Kidney (tissue), 14 donors: ENCODE measurements around the gene PTPN2. TPM values are rescaled to one million over a fixed set of nuclear protein-coding genes. Genes with fewer than 3 reads are reported as not detected.
"Not testable (repeated sequence)": the region's sequence is repeated elsewhere in the genome, so short reads cannot be mapped to it uniquely, and the experiment has no call there.

Experiments used
- DNase-seq, 5 donors: peaks; one replicate each; pipeline ENCODE4 v3.0.0-alpha.2; 2013 to 2020
- FAIRE-seq: peaks from 2 replicates; lab custom pipeline; 2012; peaks lifted over from hg19 to GRCh38; lab: Jason Lieb, UNC
- H3K27ac ChIP-seq, 2 donors: one replicate each; pipeline ENCODE4 v1.7.0; 2013; ENCODE audit warnings: low read depth in 2 of 2, low read length in 2 of 2, inconsistent platforms in 1 of 2
- H3K27me3 ChIP-seq: one replicate; pipeline ENCODE4 v1.7.1; 2013; ENCODE audit warnings: low read length, inconsistent platforms; ENCODE audit not compliant: control insufficient read depth, insufficient read depth
- H3K36me3 ChIP-seq, 3 donors: one replicate each; pipeline versions ENCODE4 v1.7.0 to v1.7.1; 2013; ENCODE audit warnings: low read length in 3 of 3, control low read depth in 1 of 3, inconsistent platforms in 1 of 3; ENCODE audit not compliant: insufficient read depth in 3 of 3, control insufficient read depth in 2 of 3
- H3K4me1 ChIP-seq, 3 donors: one replicate each; pipeline versions ENCODE4 v1.7.0 to v1.7.1; 2013; ENCODE audit warnings: low read length in 3 of 3, inconsistent platforms in 1 of 3, low read depth in 1 of 3; ENCODE audit not compliant: control insufficient read depth in 2 of 3, insufficient read depth in 2 of 3
- H3K4me3 ChIP-seq, 3 donors: one replicate each; pipeline versions ENCODE4 v1.7.0 to v1.8.1; 2013; ENCODE audit warnings: low read length in 3 of 3, control low read depth in 1 of 3, inconsistent platforms in 1 of 3
- H3K9ac ChIP-seq, 3 donors: one replicate each; pipeline versions ENCODE4 v1.7.0 to v1.7.1; 2013; ENCODE audit warnings: low read length in 3 of 3, control low read depth in 1 of 3, inconsistent platforms in 1 of 3
- H3K9me3 ChIP-seq, 3 donors: one replicate each; pipeline versions ENCODE4 v1.7.0 to v1.7.1; 2013; ENCODE audit warnings: low read length in 3 of 3, control low read depth in 1 of 3, inconsistent platforms in 1 of 3; ENCODE audit not compliant: control insufficient read depth in 2 of 3, insufficient read depth in 1 of 3
- intact Hi-C: fragments of 100-400 bp; cut with DNase I; formaldehyde crosslinking; loops from one replicate; pipeline ENCODE4 v1.11.1; 2022
- polyA plus RNA-seq: library from polyadenylated mRNA; stranded (reverse); fragments of 350-450 nt; fragmentation: Illumina TruSeq; extraction: RNeasy Lipid Tissue Mini Kit (QIAGEN cat#74804); gene quantifications from one replicate; pipeline ENCODE4 v1.2.3, GENCODE V29; 2014; ENCODE audit warnings: low read depth, low replicate concordance; ENCODE audit not compliant: insufficient read depth
- total RNA-seq: library from RNA; stranded (reverse); fragmentation: NEBNext Ultra II Directional; extraction: Animal tissue kit (Norgen Biotek cat#: 25700); gene quantifications from one replicate; pipeline ENCODE4 v1.2.1, GENCODE V29; 2021
- TF ChIP-seq, protein P1 (sequence below): IDR thresholded peaks from 3 replicates; pipeline ENCODE4 v1.5.1; 2012; ENCODE audit warnings: mild to moderate bottlenecking, moderate library complexity, borderline replicate concordance; ENCODE audit not compliant: insufficient read depth; ENCODE audit errors: extremely low read depth
- donor health status: control.
- donor health status: control.
- donor health status: control.
- donor health status: control.
- donor health status: control.
- donor health status: DM: yes; HTN: yes; CAD: no.
- donor health status: Normal renal cell carcinoma (clear cell type).

Gene PTPN2
- total and polyA plus RNA-seq, 2 donors from 2014 or later: 23.4 to 45.8 TPM

GRCh38 chr18:12765586-12765985 is 118.5 kb downstream of the PTPN2 start:
- H3K27ac ChIP-seq: no peak overlapping the region
- TF ChIP-seq, protein P1, sequence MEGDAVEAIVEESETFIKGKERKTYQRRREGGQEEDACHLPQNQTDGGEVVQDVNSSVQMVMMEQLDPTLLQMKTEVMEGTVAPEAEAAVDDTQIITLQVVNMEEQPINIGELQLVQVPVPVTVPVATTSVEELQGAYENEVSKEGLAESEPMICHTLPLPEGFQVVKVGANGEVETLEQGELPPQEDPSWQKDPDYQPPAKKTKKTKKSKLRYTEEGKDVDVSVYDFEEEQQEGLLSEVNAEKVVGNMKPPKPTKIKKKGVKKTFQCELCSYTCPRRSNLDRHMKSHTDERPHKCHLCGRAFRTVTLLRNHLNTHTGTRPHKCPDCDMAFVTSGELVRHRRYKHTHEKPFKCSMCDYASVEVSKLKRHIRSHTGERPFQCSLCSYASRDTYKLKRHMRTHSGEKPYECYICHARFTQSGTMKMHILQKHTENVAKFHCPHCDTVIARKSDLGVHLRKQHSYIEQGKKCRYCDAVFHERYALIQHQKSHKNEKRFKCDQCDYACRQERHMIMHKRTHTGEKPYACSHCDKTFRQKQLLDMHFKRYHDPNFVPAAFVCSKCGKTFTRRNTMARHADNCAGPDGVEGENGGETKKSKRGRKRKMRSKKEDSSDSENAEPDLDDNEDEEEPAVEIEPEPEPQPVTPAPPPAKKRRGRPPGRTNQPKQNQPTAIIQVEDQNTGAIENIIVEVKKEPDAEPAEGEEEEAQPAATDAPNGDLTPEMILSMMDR: no peak
- no peak for FAIRE-seq
- no peaks in the 10 kb centered on the region for H3K36me3 ChIP-seq
- no peak overlapping the region for H3K4me3 ChIP-seq
- no peaks in the 10 kb centered on the region for H3K4me1 ChIP-seq
- DNase-seq: peak in 1 of 5 donors; percentile 43
- intact Hi-C loops: no loop called here
- no peaks in the 10 kb centered on the region for H3K27me3 ChIP-seq
- H3K9me3 ChIP-seq: no peaks in the 10 kb centered on the region
- H3K9ac ChIP-seq: no peak overlapping the region

DNA sequence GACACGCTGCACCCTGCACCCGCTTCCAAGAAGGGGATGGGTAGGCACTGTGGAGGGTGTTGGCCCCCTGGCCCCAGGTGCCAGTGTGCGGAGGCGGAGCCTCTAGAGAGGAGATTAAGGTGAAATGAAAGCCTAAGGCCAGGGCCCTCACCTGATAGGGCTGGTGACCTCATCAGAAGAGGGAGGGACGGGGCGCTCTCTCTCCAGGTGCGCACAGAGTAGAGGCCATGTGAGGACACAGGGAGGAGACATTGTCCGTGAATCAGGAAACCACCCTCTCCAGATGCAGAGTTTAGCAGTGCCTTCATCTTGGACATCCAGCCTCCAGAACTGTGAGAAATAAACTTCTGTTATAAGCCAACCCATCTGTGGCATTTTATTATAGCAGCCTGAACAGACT is 118.9 kb downstream of the PTPN2 start:
- intact Hi-C loops: no loop called here

GRCh38 chr18:12758566-12758965 is 125.5 kb downstream of the PTPN2 start:
- H3K4me3 ChIP-seq: not testable (repeated sequence)

More for the DNA sequence above, 118.9 kb downstream of the PTPN2 start:
- H3K27me3 ChIP-seq: no peaks in the 10 kb centered on the region
- TF ChIP-seq, protein P1: no peak
- no peaks in the 10 kb centered on the region for H3K4me1 ChIP-seq
- H3K9me3 ChIP-seq: no peaks in the 10 kb centered on the region
- FAIRE-seq (no peak), DNase-seq (peak in 1 of 5 donors; percentile 31)
- no peak overlapping the region for H3K4me3 ChIP-seq
- no peaks in the 10 kb centered on the region for H3K36me3 ChIP-seq
- H3K27ac ChIP-seq: no peak overlapping the region
- no peak overlapping the region for H3K9ac ChIP-seq

GRCh38 chr18:12756619-12757239 is 127.3 kb downstream of the PTPN2 start:
- H3K4me1 ChIP-seq, H3K9me3 ChIP-seq, H3K4me3 ChIP-seq, H3K27ac ChIP-seq, intact Hi-C loops, H3K36me3 ChIP-seq, H3K27me3 ChIP-seq, FAIRE-seq, H3K9ac ChIP-seq: not testable (repeated sequence)
- peak in 1 of 5 donors; percentile 8 for DNase-seq

More at GRCh38 chr18:12758566-12758965, 125.5 kb downstream of the PTPN2 start:
- intact Hi-C loops, DNase-seq, H3K9me3 ChIP-seq, H3K36me3 ChIP-seq, FAIRE-seq, H3K27me3 ChIP-seq, H3K9ac ChIP-seq, H3K27ac ChIP-seq, H3K4me1 ChIP-seq: not testable (repeated sequence)

DNA sequence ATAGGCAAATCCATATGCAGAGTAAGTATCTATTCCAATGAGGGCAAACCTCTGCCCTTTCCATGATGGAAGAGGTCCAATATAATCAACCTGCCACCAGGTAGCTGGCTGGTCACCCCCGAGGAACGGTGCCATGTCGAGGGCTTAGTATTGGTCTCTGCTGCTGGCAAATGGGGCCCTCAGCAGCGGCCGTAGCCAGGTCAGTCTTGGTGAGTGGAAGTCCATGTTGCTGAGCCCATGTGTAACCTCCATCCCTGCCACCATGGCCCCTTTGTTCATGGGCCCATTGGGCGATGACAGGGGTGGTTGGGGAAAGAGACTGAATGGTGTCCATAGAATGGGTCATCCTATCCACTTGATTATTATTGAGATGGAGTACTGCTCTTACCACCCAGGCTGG is 128.4 kb downstream of the PTPN2 start:
- H3K36me3 ChIP-seq, FAIRE-seq, H3K9me3 ChIP-seq, H3K4me1 ChIP-seq, intact Hi-C loops, H3K4me3 ChIP-seq, H3K27ac ChIP-seq, H3K9ac ChIP-seq, H3K27me3 ChIP-seq: not testable (repeated sequence)
- peak in 1 of 5 donors; percentile 30 for DNase-seq
